Brain microvascular endothelial cell (primary cell): ENCODE data around the gene TYR.
"Not testable (repeated sequence)": the region's sequence is repeated elsewhere in the genome, so short reads cannot be mapped to it uniquely, and the experiment has no call there.

Source experiments
- DNase-seq: peaks from one replicate; pipeline ENCODE4 v3.0.0-alpha.2; 2020
- H3K27ac ChIP-seq: fragments of 250-450 bp; sonication (Bioruptor Pico); 2 replicates; pipeline ENCODE4 v1.5.1; 2020; ENCODE audit warnings: mild to moderate bottlenecking, moderate library complexity
- H3K27me3 ChIP-seq: fragments of 250-450 bp; sonication (Bioruptor Pico); replicated peaks from 2 replicates; pipeline ENCODE4 v1.5.1; 2020; ENCODE audit warnings: mild to moderate bottlenecking
- H3K36me3 ChIP-seq: fragments of 250-450 bp; sonication (Bioruptor Pico); replicated peaks from 2 replicates; pipeline ENCODE4 v1.5.1; 2020; ENCODE audit warnings: mild to moderate bottlenecking
- H3K4me3 ChIP-seq: 2 replicates; pipeline ENCODE4 v1.5.1; 2011; ENCODE audit warnings: low read depth, mild to moderate bottlenecking, control low read depth, low read length, moderate library complexity
- in situ Hi-C: cut with HindIII; loops from 2 replicates; pipeline ENCODE4 v1.10.0; 2017; ENCODE audit warnings: low sequenced_read_pairs, low pct_ligation_motif_present
- TF ChIP-seq, protein P1 (sequence below): IDR thresholded peaks from 2 replicates; pipeline ENCODE4 v1.5.1; 2011; ENCODE audit warnings: low read depth, mild to moderate bottlenecking, moderate library complexity, low read length, control low read depth, inconsistent platforms; ENCODE audit errors: missing control alignments

The TYR gene

DNA sequence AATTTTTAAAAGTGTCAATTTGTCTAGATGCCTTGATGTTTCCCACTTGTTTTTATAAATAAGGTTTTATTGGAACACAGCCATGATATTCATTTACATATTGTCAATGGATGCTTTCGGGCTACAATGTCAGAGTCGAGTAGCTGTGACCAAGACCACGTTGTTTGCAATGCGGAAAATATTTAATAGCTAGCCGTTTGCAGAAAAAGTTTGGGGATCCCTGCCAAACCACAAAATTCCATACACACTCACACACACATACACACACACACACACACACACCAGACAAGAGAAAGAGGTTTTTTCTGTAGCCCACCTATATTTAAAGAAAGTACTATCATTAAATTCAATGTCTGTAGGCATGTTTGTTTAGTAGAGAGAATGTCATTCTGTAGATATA lies 58.3 kb downstream of the TYR start:
- in situ Hi-C loops: no loop called here
- TF ChIP-seq, protein P1, sequence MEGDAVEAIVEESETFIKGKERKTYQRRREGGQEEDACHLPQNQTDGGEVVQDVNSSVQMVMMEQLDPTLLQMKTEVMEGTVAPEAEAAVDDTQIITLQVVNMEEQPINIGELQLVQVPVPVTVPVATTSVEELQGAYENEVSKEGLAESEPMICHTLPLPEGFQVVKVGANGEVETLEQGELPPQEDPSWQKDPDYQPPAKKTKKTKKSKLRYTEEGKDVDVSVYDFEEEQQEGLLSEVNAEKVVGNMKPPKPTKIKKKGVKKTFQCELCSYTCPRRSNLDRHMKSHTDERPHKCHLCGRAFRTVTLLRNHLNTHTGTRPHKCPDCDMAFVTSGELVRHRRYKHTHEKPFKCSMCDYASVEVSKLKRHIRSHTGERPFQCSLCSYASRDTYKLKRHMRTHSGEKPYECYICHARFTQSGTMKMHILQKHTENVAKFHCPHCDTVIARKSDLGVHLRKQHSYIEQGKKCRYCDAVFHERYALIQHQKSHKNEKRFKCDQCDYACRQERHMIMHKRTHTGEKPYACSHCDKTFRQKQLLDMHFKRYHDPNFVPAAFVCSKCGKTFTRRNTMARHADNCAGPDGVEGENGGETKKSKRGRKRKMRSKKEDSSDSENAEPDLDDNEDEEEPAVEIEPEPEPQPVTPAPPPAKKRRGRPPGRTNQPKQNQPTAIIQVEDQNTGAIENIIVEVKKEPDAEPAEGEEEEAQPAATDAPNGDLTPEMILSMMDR: no peak
- Histone ChIP-seq H3K4me3 (no peak overlapping the region), H3K27me3 (no peaks in the 10 kb centered on the region), H3K27ac (no peak overlapping the region), H3K36me3 (no peaks in the 10 kb centered on the region)
- no peak for DNase-seq

DNA sequence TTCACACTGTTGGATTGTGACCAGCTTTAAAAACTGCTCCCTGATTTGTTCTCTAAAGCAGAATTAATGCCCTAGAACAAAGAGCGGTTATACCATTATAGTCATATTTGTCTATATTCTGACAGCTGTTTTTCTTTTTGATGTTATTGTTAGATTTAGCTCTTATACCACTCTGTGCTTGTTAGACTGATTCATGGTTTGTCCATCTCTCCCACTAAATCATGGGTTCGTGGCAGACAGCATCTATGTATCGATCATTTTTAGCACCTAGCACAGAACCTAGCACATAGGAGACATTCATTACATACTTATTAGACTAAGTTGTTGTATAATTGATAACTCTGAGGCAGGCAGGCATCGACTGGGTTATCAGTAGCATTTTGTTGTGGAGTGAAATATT lies 69.3 kb downstream of the TYR start:
- DNase-seq, H3K4me3 ChIP-seq, in situ Hi-C loops, H3K27ac ChIP-seq, H3K27me3 ChIP-seq, H3K36me3 ChIP-seq: not testable (repeated sequence)

DNA sequence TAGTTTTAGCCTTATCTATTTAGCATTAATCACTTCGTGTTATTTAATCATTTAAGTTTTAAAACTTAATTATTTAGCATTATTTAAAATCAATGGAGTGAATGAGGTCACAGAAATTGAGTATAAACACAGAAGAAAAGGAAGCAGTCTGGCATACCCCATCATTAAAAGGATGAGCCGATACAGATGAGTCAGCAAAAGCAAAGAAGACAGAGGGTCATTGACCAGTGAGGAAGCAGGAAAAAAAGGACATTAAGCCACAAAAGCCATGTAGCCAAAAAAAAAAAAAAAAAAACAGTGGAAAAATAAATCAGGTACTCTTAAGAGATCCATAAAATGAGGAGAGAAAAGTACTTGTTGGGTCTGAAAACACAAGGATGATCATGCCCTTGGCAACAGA lies 71.5 kb downstream of the TYR start:
- DNase-seq: no peak
- no peaks in the 10 kb centered on the region for H3K36me3 ChIP-seq
- TF ChIP-seq, protein P1: no peak
- no peak overlapping the region for H3K4me3 ChIP-seq
- no peaks in the 10 kb centered on the region for H3K27me3 ChIP-seq
- in situ Hi-C loops: no loop called here
- H3K27ac ChIP-seq: no peak overlapping the region

DNA sequence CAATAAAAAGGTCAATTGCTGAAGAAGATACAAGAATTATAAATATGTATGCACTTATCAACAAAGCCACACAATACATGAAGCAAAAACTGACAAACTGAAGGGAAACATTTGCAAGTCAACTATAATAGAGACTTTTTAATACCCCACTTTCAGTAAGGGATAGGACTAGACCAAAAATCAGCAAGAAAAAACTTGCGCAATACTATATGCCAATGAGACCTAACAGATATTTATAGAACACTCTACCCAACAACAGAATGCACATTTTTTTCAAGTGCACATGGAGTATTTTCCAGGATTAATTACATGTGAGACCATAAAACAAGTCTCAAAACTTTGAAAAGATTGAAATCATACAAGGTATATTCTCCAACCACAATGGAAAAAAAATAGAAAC lies 83.8 kb downstream of the TYR start:
- H3K27me3 ChIP-seq, H3K4me3 ChIP-seq, in situ Hi-C loops, H3K36me3 ChIP-seq, DNase-seq, H3K27ac ChIP-seq: not testable (repeated sequence)

DNA sequence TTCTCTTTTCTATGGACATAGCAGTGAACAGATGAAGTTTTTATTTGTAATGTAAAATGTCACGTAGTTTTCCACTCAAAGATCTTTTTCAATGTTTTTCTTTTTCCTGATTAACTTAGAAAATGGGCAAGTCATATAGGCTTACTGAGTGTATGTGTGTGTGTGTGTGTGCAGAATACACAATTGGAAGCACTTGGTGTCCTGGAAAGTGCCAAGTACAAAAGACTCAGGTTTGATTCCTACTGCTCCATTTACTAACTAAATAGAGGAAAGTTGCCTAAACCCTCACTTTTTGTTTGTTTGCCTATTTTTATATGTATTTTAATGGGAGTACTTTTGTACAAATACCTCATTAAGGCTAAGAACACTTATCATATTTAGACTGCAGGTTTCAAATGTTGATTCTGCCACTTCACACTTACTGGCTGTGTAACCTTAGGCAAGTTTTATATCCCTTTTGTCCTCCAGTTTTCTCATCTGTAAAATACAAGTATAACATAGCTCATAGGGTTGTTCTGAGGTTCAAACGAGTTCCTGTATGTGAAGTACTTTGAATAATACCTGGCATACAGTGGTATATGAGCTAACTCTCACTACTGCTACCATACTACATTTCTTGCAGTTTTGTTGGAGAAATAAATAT lies 90.1 kb downstream of the TYR start:
- H3K27ac ChIP-seq: no peak overlapping the region
- no peaks in the 10 kb centered on the region for H3K27me3 ChIP-seq
- TF ChIP-seq, protein P1: no peak
- in situ Hi-C loops: no loop called here
- DNase-seq: no peak
- H3K4me3 ChIP-seq: no peak overlapping the region
- no peaks in the 10 kb centered on the region for H3K36me3 ChIP-seq

DNA sequence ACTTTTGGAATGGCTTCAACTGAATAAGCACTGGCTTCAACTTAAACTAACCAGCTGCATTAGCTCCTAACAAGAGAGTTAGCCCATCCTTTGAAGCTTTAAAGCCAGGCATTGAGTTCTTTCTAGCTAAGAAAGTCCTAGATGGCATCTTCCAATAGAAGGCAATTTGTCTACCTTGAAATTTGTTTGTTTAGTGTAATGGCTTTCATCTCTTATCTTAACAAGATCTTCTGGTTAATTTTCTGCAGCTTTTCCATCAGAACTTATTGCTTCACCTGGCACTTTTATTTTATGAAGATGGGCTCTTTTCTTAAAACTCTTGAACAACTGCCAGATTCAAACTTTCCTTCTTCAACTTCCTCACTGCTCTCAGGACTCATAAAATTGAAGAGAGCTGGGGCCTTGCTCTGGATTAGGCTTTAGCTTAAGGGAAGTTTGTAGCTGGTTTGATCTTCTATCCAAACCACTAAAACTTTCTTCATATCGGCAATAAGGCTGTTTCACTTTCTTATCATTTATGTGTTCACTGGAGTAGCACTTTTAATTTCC lies 94.9 kb downstream of the TYR start:
- H3K27me3 ChIP-seq, H3K4me3 ChIP-seq, H3K36me3 ChIP-seq, H3K27ac ChIP-seq, in situ Hi-C loops, DNase-seq: not testable (repeated sequence)

DNA sequence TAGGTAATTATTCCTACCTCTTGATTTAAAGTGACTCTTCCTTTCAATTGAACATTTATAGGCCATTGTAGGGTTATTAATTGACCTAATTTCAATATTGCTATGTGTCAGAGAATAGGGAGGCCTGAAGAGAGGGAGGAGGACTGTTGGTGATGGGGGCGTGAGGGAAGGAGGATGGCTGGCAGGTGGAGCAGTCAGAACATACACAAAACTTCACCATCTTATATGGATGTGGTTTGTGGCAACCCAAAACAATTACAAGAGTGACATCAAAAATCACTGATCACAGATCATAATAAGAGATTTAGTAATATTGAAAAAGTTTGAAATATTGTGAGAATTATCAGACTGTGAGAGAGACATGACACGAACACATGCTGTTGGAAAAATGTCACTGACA lies 95.5 kb downstream of the TYR start:
- DNase-seq, H3K4me3 ChIP-seq, H3K36me3 ChIP-seq, H3K27ac ChIP-seq, in situ Hi-C loops, H3K27me3 ChIP-seq: not testable (repeated sequence)

DNA sequence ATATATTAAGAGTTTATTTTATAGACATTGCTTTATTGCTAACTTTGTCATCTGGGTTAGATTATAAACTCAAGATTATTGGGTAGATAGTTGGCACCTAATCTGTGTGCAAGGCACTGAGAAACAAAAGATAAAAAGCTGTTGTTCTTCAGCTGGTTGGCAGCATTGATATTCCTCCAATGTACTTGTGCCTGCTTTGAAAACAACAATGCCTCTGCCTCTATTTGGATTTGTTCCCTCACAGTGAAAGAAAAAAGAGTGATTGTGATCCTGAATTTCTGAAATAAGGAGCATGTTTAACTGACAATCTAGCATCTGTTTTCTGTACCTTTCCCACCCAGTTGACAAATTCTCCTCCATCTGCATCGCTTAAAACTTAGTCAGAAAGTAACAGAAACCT lies 98.3 kb downstream of the TYR start:
- TF ChIP-seq, protein P1: no peak
- Histone ChIP-seq H3K27ac (no peak overlapping the region), H3K4me3 (no peak overlapping the region), H3K36me3 (no peaks in the 10 kb centered on the region), H3K27me3 (no peaks in the 10 kb centered on the region)
- in situ Hi-C loops: no loop called here
- DNase-seq: no peak
